ENCODE measurements around the gene GPC6.

- no peak for TF ChIP-seq GATA2 (IDR thresholded peaks at IDR 0.05; ENCODE audit: low read depth, low read length)
- no peak for TF ChIP-seq GATA3 (IDR thresholded peaks at IDR 0.05; ENCODE audit: low read depth, low read length)
Observed at GRCh38 chr13:94387047-94387446, 1160.4 kb downstream of the GPC6 start.

Data from SH-SY5Y (cell line).